GM12878 (cell line): Measurements from ENCODE around the gene CATSPERD. TPM values are rescaled to one million over a fixed set of nuclear protein-coding genes. Genes with fewer than 3 reads are reported as not detected.

ENCODE experiments used
- ATAC-seq: fragments of 200-7000 bp; cut with Tn5 transposase; 3 replicates; pipeline ENCODE4 v1.9.1; 2020; ENCODE audit warnings: mild to moderate bottlenecking, moderate library complexity
- BruUV-seq: library from RNA; stranded (reverse); fragments of 400-500 nt; replicated peaks from 2 replicates; lab custom pipeline; 2021; lab: Mats Ljungman, UMichigan
- CTCF ChIA-PET: fragments of 300-600 bp; sonication (Branson Sonifier 250); formaldehyde crosslinking; extraction: SDS; loops from one replicate; lab custom pipeline; 2021; ENCODE audit warnings: inconsistent platforms; lab: Yijun Ruan, JAX
- POLR2A ChIA-PET: fragments of 350-600 bp; formaldehyde crosslinking; extraction: SDS; loops from one replicate; lab custom pipeline; 2021; ENCODE audit warnings: inconsistent platforms; lab: Charles Lee
- RAD21 ChIA-PET: fragments of 300-600 bp; sonication (Branson Sonifier 250); formaldehyde crosslinking; loops from one replicate; lab custom pipeline; 2023; ENCODE audit warnings: antibody characterized with exemption; ENCODE audit not compliant: unreplicated experiment; lab: Charles Lee
- SMC1A ChIA-PET: fragments of 300-600 bp; sonication (Branson Sonifier 250); formaldehyde crosslinking; loops from one replicate; lab custom pipeline; 2023; ENCODE audit not compliant: unreplicated experiment, uncharacterized antibody; lab: Charles Lee
- DNase-seq: peaks from one replicate; pipeline ENCODE4 v3.0.0-alpha.2; 2011; ENCODE audit warnings: low read depth, low spot score
- FAIRE-seq: peaks from 3 replicates; lab custom pipeline; 2011; peaks lifted over from hg19 to GRCh38; lab: Jason Lieb, UNC
- H2AFZ ChIP-seq: 2 replicates; pipeline ENCODE4 v1.6.0; 2011; ENCODE audit warnings: low read depth, low read length, control low read depth; ENCODE audit not compliant: control insufficient read depth
- H3K27ac ChIP-seq: 2 replicates; pipeline ENCODE4 v1.5.1; 2011; ENCODE audit warnings: control low read depth; ENCODE audit not compliant: control insufficient read depth, insufficient read depth
- H3K27me3 ChIP-seq, 2 experiments: replicated peaks in 1 of 2; 2 replicates each; pipeline versions ENCODE4 v1.6.0 to v1.6.1; 2011; ENCODE audit warnings: low read length in 1 of 2; ENCODE audit not compliant: control insufficient read depth in 2 of 2, insufficient read depth in 2 of 2
- H3K36me3 ChIP-seq, 2 experiments: 2 replicates each; pipeline ENCODE4 v1.5.1; 2011; ENCODE audit warnings: low read length in 1 of 2; ENCODE audit not compliant: control insufficient read depth in 2 of 2, insufficient read depth in 2 of 2
- H3K4me1 ChIP-seq: 2 replicates; pipeline ENCODE4 v1.6.1; 2011; ENCODE audit warnings: mild to moderate bottlenecking, low read length, moderate library complexity, mixed read lengths; ENCODE audit not compliant: control insufficient read depth, insufficient read depth
- H3K4me2 ChIP-seq: 2 replicates; pipeline ENCODE4 v1.6.0; 2011; ENCODE audit warnings: control low read depth; ENCODE audit not compliant: control insufficient read depth, insufficient read depth
- H3K4me3 ChIP-seq: fragments of 200-600 bp; sonication (generic); 2 replicates; pipeline ENCODE4 v1.5.1; 2016
- H3K79me2 ChIP-seq: 2 replicates; pipeline ENCODE4 v1.6.0; 2011; ENCODE audit warnings: low read length; ENCODE audit not compliant: control insufficient read depth, insufficient read depth
- H3K9ac ChIP-seq: 2 replicates; pipeline ENCODE4 v1.8.0; 2011; ENCODE audit warnings: low read length, control low read depth, mixed read lengths; ENCODE audit not compliant: control insufficient read depth, insufficient read depth
- H3K9me3 ChIP-seq: replicated peaks from 3 replicates; pipeline ENCODE4 v1.5.1; 2011; ENCODE audit warnings: mild to moderate bottlenecking, low read length; ENCODE audit not compliant: control insufficient read depth, insufficient read depth
- H4K20me1 ChIP-seq: 2 replicates; pipeline ENCODE4 v1.6.0; 2011; ENCODE audit not compliant: control insufficient read depth, insufficient read depth
- CBFB ChIP-seq: IDR thresholded peaks from 2 replicates; pipeline ENCODE4 v1.6.1; 2016; ENCODE audit warnings: antibody characterized with exemption, low read depth
- CREB1 ChIP-seq: IDR thresholded peaks from 2 replicates; pipeline ENCODE4 v1.6.1; 2012; ENCODE audit warnings: low read depth, mild to moderate bottlenecking, inconsistent platforms
- CREM ChIP-seq: IDR thresholded peaks from 2 replicates; pipeline ENCODE4 v1.6.1; 2014; ENCODE audit warnings: antibody characterized with exemption, low read depth
- ESRRA ChIP-seq: IDR thresholded peaks from 2 replicates; pipeline ENCODE4 v1.6.1; 2012; ENCODE audit warnings: mild to moderate bottlenecking, low read length, improper control_type of control experiment
- KAT2A ChIP-seq: conservative IDR thresholded peaks from 2 replicates; pipeline ENCODE4 v1.6.1; 2011; ENCODE audit warnings: low read depth, low read length; ENCODE audit not compliant: control insufficient read depth
- MXI1 ChIP-seq: fragments of 150-350 bp; IDR thresholded peaks from 2 replicates; pipeline ENCODE4 v1.6.1; 2011; ENCODE audit warnings: low read depth, mild to moderate bottlenecking, inconsistent platforms, low read length, improper control_type of control experiment
- NFXL1 ChIP-seq: fragments of 450-650 bp; IDR thresholded peaks from 2 replicates; pipeline ENCODE4 v1.6.1; 2017; ENCODE audit warnings: antibody characterized with exemption, mild to moderate bottlenecking, borderline replicate concordance
- POLR2A ChIP-seq: IDR thresholded peaks from 2 replicates; pipeline ENCODE4 v1.6.1; 2011; ENCODE audit warnings: low read depth, mild to moderate bottlenecking, low read length
- POLR2AphosphoS2 ChIP-seq: IDR thresholded peaks from 2 replicates; pipeline ENCODE4 v1.6.1; 2011; ENCODE audit warnings: low read depth, mild to moderate bottlenecking, low read length, improper control_type of control experiment, moderate library complexity
- REST ChIP-seq: IDR thresholded peaks from 2 replicates; pipeline ENCODE4 v1.6.1; 2012; ENCODE audit warnings: mild to moderate bottlenecking, low read depth, low read length
- RUNX3 ChIP-seq: IDR thresholded peaks from 2 replicates; pipeline ENCODE4 v1.6.1; 2012; ENCODE audit warnings: low read length, inconsistent platforms
- SREBF2 ChIP-seq: IDR thresholded peaks from 2 replicates; pipeline ENCODE4 v1.6.1; 2012; ENCODE audit warnings: mild to moderate bottlenecking, low read length
- ZBED1 ChIP-seq: IDR thresholded peaks from 2 replicates; pipeline ENCODE4 v1.6.1; 2016; ENCODE audit warnings: borderline replicate concordance
- whole genome bisulfite sequencing: methylation state at CpG from one replicate; pipeline ENCODE4 v1.1.6; 2016; ENCODE audit warnings: low lambda C conversion rate; ENCODE audit not compliant: insufficient replicate concordance, insufficient coverage; ENCODE audit errors: missing lambda C conversion rate; 5-methylcytosine and 5-hydroxymethylcytosine counted together
- in situ Hi-C: fragments of 300-500 bp; cut with MboI; formaldehyde crosslinking; loops from 9 replicates; pipeline ENCODE4 v1.14.3; 2018; ENCODE audit warnings: mixed read lengths
- intact Hi-C: fragments of 100-400 bp; cut with micrococcal nuclease; formaldehyde crosslinking; loops from one replicate; pipeline ENCODE4 v1.14.2; 2022; ENCODE audit not compliant: unreplicated experiment
- polyA plus RNA-seq, 11 experiments: library from polyadenylated mRNA; depleted of rRNA in 4 of 11; unstranded in 6 of 11; stranded (reverse) in 5 of 11; fragments of >200 nt; fragmentation: Nextera tagmentation in 4 of 11; fragmentation: Illumina TruSeq in 1 of 11; extraction: Ambion mirVana in 4 of 11; extraction: Trizol in 1 of 11; gene quantifications; 1 replicate in 1 of 11; 2 replicates in 10 of 11; pipeline versions ENCODE4 v1.2.1 to v1.2.3, GENCODE V29; 2011 to 2016; ENCODE audit warnings: inconsistent platforms in 2 of 11, missing spikeins in 2 of 11, low read depth in 1 of 11
- total RNA-seq, 4 experiments: library from RNA; depleted of rRNA in 3 of 4; stranded (reverse); fragments of >200 nt in 3 of 4; fragmentation: Illumina TruSeq in 1 of 4; extraction: Trizol in 1 of 4; gene quantifications; 2 replicates each; pipeline versions ENCODE4 v1.2.1 to v1.2.3, GENCODE V29; 2013 to 2021

CATSPERD gene
- total and polyA plus RNA-seq, 10 of the 15 experiments (the other 5 are each of a cell fraction or from before 2014, with no cell fraction given), result 0.02 to 0.38 (median 0.11) TPM; not detected in 5

- H3K79me2 ChIP-seq, result peaks cover 12% of the 10 kb centered on the region
- in situ Hi-C loops (no loop called here), intact Hi-C loops (no loop called here)
- no peak for TF ChIP-seq NFXL1
- TF ChIP-seq POLR2A, result peak; percentile 11
- no peak for TF ChIP-seq REST
- no peaks in the 10 kb centered on the region for H3K9me3 ChIP-seq
- no peak for FAIRE-seq
- no TSS peak for BruUV-seq
- no peak for ATAC-seq
- no peak for DNase-seq
- no peaks in the 10 kb centered on the region for H4K20me1 ChIP-seq
- SMC1A ChIA-PET, result interaction anchor here (1.0 kb wide), 1 partner anchor 10 kb away, joined by 4 read pairs; no protein-coding TSS in a partner anchor
- H3K27ac ChIP-seq, result no peak overlapping the region
- RAD21 ChIA-PET, result no interaction called here
- H3K4me2 ChIP-seq, result no peak overlapping the region
- no peaks in the 10 kb centered on the region for H3K27me3 ChIP-seq
- H3K9ac ChIP-seq, result no peak overlapping the region
- no peak overlapping the region for H3K4me3 ChIP-seq
- H3K36me3 ChIP-seq, result peaks cover 2 to 5% of the 10 kb centered on the region in 2 experiments; a peak in 2 of 4 replicates
- peaks cover 5% of the 10 kb centered on the region; the same call in 1 of the 2 replicates for H3K4me1 ChIP-seq
- no peak overlapping the region for H2AFZ ChIP-seq
- WGBS, result 90% methylated on average over 13 of the region's 13 CpGs
- POLR2A ChIA-PET, result no interaction called here
- CTCF ChIA-PET, result interaction anchor here (1.1 to 2.7 kb wide), 2 partner anchors 10 to 13 kb away, joined by 5 to 12 read pairs; partner anchors contain the start of gene RPL36
Measured at GRCh38 chr19:5676772-5677105, 43.7 kb upstream of the CATSPERD start.

- intact Hi-C loops, result no loop called here
- ChIA-PET CTCF (interaction anchor here (1.1 to 2.7 kb wide), 2 partner anchors 10 to 12 kb away, joined by 5 to 12 read pairs; partner anchors contain the start of gene RPL36), POLR2A (no interaction called here), RAD21 (no interaction called here), SMC1A (no interaction called here)
- Histone ChIP-seq H3K4me3 (no peak overlapping the region), H3K9me3 (no peaks in the 10 kb centered on the region), H4K20me1 (no peaks in the 10 kb centered on the region), H3K4me1 (peaks cover 5% of the 10 kb centered on the region; the same call in 1 of the 2 replicates), H3K36me3 (peaks cover 2% of the 10 kb centered on the region in 2 experiments; a peak in 2 of 4 replicates), H3K9ac (no peak overlapping the region), H3K79me2 (peaks cover 12% of the 10 kb centered on the region), H3K27me3 (no peaks in the 10 kb centered on the region), H2AFZ (no peak overlapping the region), H3K27ac (no peak overlapping the region), H3K4me2 (no peak overlapping the region)
- FAIRE-seq (no peak), DNase-seq (no peak), ATAC-seq (no peak)
- 98% methylated on average over 10 of the region's 10 CpGs for WGBS
- in situ Hi-C loops, result no loop called here
- BruUV-seq, result no TSS peak
- no peak for TF ChIP-seq CREB1
- TF ChIP-seq ZBED1, result no peak
- TF ChIP-seq RUNX3, result no peak
- TF ChIP-seq KAT2A, result no peak
- TF ChIP-seq SREBF2, result no peak
- TF ChIP-seq MXI1, result no peak
- no peak for TF ChIP-seq CREM
- TF ChIP-seq POLR2AphosphoS2, result no peak
- TF ChIP-seq ESRRA, result no peak
- TF ChIP-seq CBFB, result no peak
Measured at GRCh38 chr19:5677136-5677535, 43.3 kb upstream of the CATSPERD start.
